ENCODE measurements around the gene HS3ST3A1. TPM values are rescaled to one million over a fixed set of nuclear protein-coding genes. Genes with fewer than 3 reads are reported as not detected.

HS3ST3A1 gene
- total and polyA plus RNA-seq, 2 of the 4 experiments (the other 2 are of a cell fraction), result 8.8 to 9.0 TPM

DNA sequence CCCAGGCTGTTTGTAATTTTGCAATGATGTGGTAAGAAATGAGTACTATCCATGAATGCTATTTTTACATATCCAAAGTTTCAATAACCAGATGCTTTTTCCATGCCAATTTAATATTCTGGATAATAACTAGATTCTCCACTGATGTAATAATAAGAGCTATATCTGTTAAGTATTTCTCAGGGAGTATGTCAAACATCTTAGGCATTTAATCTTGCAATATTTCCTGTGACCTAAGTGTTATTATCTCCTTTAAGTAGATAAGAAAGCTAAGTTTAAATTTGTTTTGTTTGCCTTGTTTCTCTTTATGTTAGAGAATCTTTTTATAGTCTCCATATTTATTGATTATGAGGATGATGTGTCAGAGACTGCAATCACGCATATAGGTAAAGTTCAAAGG is 32.3 kb upstream of the HS3ST3A1 start:
- H2AK5ac ChIP-seq (ENCODE audit: low read depth, low read length), result no peak overlapping the region
- H3K9me3 ChIP-seq (ENCODE audit: control insufficient read depth, insufficient read depth, low read length), result no peaks in the 10 kb centered on the region
- H3K27me3 ChIP-seq (ENCODE audit: control insufficient read depth, insufficient read depth, low read length), result no peaks in the 10 kb centered on the region
- no CpG with 5 or more reads among the region's 1 CpG for WGBS, 2 experiments (ENCODE audit: extremely low coverage in 2 of 2, insufficient read length in 1 of 2)
- H3K27ac ChIP-seq (ENCODE audit: insufficient read depth, low read length), result no peak overlapping the region
- no peak overlapping the region for H4K91ac ChIP-seq (ENCODE audit: insufficient read depth, low read depth, low read length)
- no peak overlapping the region for H2AK9ac ChIP-seq (replicated peaks; ENCODE audit: low read depth, low read length, poor library complexity)
- H4K8ac ChIP-seq (ENCODE audit: low read depth in 2 of 2, low read length in 2 of 2), result no peak overlapping the region
- H2BK15ac ChIP-seq (ENCODE audit: low read depth, low read length), result no peak overlapping the region
- ATAC-seq (ENCODE audit: low read depth) (peak; percentile 48), DNase-seq (peak; percentile 15)
- no peak overlapping the region for H3K4ac ChIP-seq (ENCODE audit: low read depth, low read length)
- H2AFZ ChIP-seq (replicated peaks; ENCODE audit: low read length, poor library complexity), result no peak overlapping the region
- no peak overlapping the region for H3K4me2 ChIP-seq (ENCODE audit: low read depth, low read length)
- H3K4me1 ChIP-seq (ENCODE audit: control insufficient read depth, insufficient read depth, low read length), result no peaks in the 10 kb centered on the region
- H3K56ac ChIP-seq (ENCODE audit: extremely low read depth, insufficient read depth, low read length), result no peak overlapping the region
- no peak overlapping the region for H2BK120ac ChIP-seq (ENCODE audit: low read depth, low read length)
- H2BK20ac ChIP-seq (ENCODE audit: low read depth, low read length), result no peak overlapping the region
- CTCF ChIA-PET, result no interaction called here
- no peak overlapping the region for H2BK5ac ChIP-seq (ENCODE audit: low read depth, low read length, poor library complexity, severe bottlenecking)
- no peaks in the 10 kb centered on the region for H3K9me1 ChIP-seq (ENCODE audit: insufficient read depth, low read length)
- POLR2A ChIA-PET (ENCODE audit: unreplicated experiment), result no interaction called here
- no peak overlapping the region for H4K5ac ChIP-seq (ENCODE audit: low read depth, low read length)
- no peaks in the 10 kb centered on the region for H3K36me3 ChIP-seq (ENCODE audit: control insufficient read depth, insufficient read depth, low read length)
- in situ Hi-C loops (cut with MboI; ENCODE audit: low sequenced_read_pairs) (no loop called here), dilution Hi-C loops (cut with HindIII; ENCODE audit: low sequenced_read_pairs, unreplicated experiment) (no loop called here), intact Hi-C loops (cut with micrococcal nuclease) (no loop called here)
- no peak overlapping the region for H3K4me3 ChIP-seq (ENCODE audit: insufficient read depth, low read depth, low read length)
- no peak overlapping the region for H3K14ac ChIP-seq (replicated peaks; ENCODE audit: low read depth, low read length)
- no peaks in the 10 kb centered on the region for H3K79me1 ChIP-seq (ENCODE audit: low read depth in 1 of 2, low read length in 2 of 2)
- H3K18ac ChIP-seq (ENCODE audit: low read depth, low read length), result no peak overlapping the region
- no peak for TF ChIP-seq POLR2A (IDR thresholded peaks at IDR 0.05; ENCODE audit: low read depth, low read length)
- no peak for TF ChIP-seq NFE2L2 (IDR thresholded peaks at IDR 0.05; ENCODE audit: low read depth, low read length)
- TF ChIP-seq CTCF (conservative IDR thresholded peaks at IDR 0.05; ENCODE audit: low read depth, low read length), result no peak
- TF ChIP-seq, protein P1, sequence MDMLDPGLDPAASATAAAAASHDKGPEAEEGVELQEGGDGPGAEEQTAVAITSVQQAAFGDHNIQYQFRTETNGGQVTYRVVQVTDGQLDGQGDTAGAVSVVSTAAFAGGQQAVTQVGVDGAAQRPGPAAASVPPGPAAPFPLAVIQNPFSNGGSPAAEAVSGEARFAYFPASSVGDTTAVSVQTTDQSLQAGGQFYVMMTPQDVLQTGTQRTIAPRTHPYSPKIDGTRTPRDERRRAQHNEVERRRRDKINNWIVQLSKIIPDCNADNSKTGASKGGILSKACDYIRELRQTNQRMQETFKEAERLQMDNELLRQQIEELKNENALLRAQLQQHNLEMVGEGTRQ (IDR thresholded peaks at IDR 0.05; ENCODE audit: low read depth, low read length), result no peak
- no peak for TF ChIP-seq CEBPB (IDR thresholded peaks at IDR 0.05; ENCODE audit: low read depth, low read length)
- TF ChIP-seq RAD21 (IDR thresholded peaks at IDR 0.05; ENCODE audit: low read length), result no peak
- TF ChIP-seq BHLHE40 (IDR thresholded peaks at IDR 0.05; ENCODE audit: low read depth, low read length), result no peak
- no peak for TF ChIP-seq FOS (IDR thresholded peaks at IDR 0.05; ENCODE audit: low read depth, low read length)
- TF ChIP-seq, protein P2, sequence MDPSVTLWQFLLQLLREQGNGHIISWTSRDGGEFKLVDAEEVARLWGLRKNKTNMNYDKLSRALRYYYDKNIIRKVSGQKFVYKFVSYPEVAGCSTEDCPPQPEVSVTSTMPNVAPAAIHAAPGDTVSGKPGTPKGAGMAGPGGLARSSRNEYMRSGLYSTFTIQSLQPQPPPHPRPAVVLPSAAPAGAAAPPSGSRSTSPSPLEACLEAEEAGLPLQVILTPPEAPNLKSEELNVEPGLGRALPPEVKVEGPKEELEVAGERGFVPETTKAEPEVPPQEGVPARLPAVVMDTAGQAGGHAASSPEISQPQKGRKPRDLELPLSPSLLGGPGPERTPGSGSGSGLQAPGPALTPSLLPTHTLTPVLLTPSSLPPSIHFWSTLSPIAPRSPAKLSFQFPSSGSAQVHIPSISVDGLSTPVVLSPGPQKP (IDR thresholded peaks at IDR 0.05; ENCODE audit: borderline replicate concordance, low read depth, low read length), result no peak
- no peak for TF ChIP-seq RCOR1 (IDR thresholded peaks at IDR 0.05; ENCODE audit: insufficient replicate concordance, low read length)
- no peak for TF ChIP-seq RFX5 (IDR thresholded peaks at IDR 0.05; ENCODE audit: low read depth, low read length)
- TF ChIP-seq SMC3 (IDR thresholded peaks at IDR 0.05; ENCODE audit: low read depth, low read length), result no peak
- no peak for TF ChIP-seq MXI1 (IDR thresholded peaks at IDR 0.05; ENCODE audit: borderline replicate concordance, low read depth, low read length)
- TF ChIP-seq MAFK (IDR thresholded peaks at IDR 0.05; ENCODE audit: low read depth, low read length), result no peak
- no peak for TF ChIP-seq MAZ (IDR thresholded peaks at IDR 0.05; ENCODE audit: borderline replicate concordance, low read depth, low read length)
- TF ChIP-seq CHD1 (IDR thresholded peaks at IDR 0.05; ENCODE audit: low read depth, low read length), result no peak
- H3K9ac ChIP-seq (ENCODE audit: low read depth, low read length), result no peak overlapping the region
- H3K23ac ChIP-seq (ENCODE audit: low read depth, low read length), result no peak overlapping the region
- H4K20me1 ChIP-seq (ENCODE audit: insufficient read depth, low read length), result no peaks in the 10 kb centered on the region
- BruUV-seq (replicated peaks), result no TSS peak
